Cardiac muscle cell (in vitro differentiated cells and primary cell): ENCODE results near the gene CSPG4. TPM values are rescaled to one million over a fixed set of nuclear protein-coding genes. Genes with fewer than 3 reads are reported as not detected.
"Not testable (repeated sequence)": the region's sequence is repeated elsewhere in the genome, so short reads cannot be mapped to it uniquely, and the experiment has no call there.

Source experiments
- DNase-seq, 2 donors: peaks; one replicate each; pipeline versions ENCODE4 v3.0.0 to v3.0.0-alpha.2; 2010 to 2017; ENCODE audit warnings: low read depth in 1 of 2, low spot score in 1 of 2
- H3K27ac ChIP-seq: fragments of 200-600 bp; sonication (generic); 2 replicates; pipeline ENCODE4 v1.5.1; 2016
- H3K27me3 ChIP-seq: fragments of 200-600 bp; sonication (generic); 2 replicates; pipeline ENCODE4 v1.6.0; 2016; ENCODE audit warnings: control low read depth
- H3K36me3 ChIP-seq: fragments of 200-600 bp; sonication (generic); 2 replicates; pipeline ENCODE4 v1.5.1; 2016; ENCODE audit warnings: control low read depth
- H3K4me1 ChIP-seq: fragments of 200-600 bp; sonication (generic); 2 replicates; pipeline ENCODE4 v1.8.1; 2017; ENCODE audit warnings: low read depth, mild to moderate bottlenecking, mixed run types
- H3K4me3 ChIP-seq: fragments of 200-600 bp; sonication (generic); 2 replicates; pipeline ENCODE4 v1.5.1; 2016; ENCODE audit warnings: mild to moderate bottlenecking
- H3K9me3 ChIP-seq: fragments of 200-600 bp; sonication (generic); 2 replicates; pipeline ENCODE4 v1.5.1; 2017; ENCODE audit warnings: low read depth, mild to moderate bottlenecking, control low read depth
- polyA plus RNA-seq: library from polyadenylated mRNA; unstranded; fragments of >200 nt; fragmentation: Nextera tagmentation; extraction: Ambion mirVana; gene quantifications from 2 replicates; pipeline ENCODE4 v1.2.1, GENCODE V29; 2016
- total RNA-seq: library from RNA; depleted of rRNA; stranded (reverse); fragments of >200 nt; gene quantifications from 2 replicates; pipeline ENCODE4 v1.2.3, GENCODE V29; 2016
- TF ChIP-seq, protein P1 (sequence below): IDR thresholded peaks from 2 replicates; pipeline ENCODE4 v1.5.1; 2012; ENCODE audit warnings: low read depth, mild to moderate bottlenecking, low read length

CSPG4 gene
- total and polyA plus RNA-seq, 2 experiments from 2014 or later: 7.1 to 30.6 TPM

DNA sequence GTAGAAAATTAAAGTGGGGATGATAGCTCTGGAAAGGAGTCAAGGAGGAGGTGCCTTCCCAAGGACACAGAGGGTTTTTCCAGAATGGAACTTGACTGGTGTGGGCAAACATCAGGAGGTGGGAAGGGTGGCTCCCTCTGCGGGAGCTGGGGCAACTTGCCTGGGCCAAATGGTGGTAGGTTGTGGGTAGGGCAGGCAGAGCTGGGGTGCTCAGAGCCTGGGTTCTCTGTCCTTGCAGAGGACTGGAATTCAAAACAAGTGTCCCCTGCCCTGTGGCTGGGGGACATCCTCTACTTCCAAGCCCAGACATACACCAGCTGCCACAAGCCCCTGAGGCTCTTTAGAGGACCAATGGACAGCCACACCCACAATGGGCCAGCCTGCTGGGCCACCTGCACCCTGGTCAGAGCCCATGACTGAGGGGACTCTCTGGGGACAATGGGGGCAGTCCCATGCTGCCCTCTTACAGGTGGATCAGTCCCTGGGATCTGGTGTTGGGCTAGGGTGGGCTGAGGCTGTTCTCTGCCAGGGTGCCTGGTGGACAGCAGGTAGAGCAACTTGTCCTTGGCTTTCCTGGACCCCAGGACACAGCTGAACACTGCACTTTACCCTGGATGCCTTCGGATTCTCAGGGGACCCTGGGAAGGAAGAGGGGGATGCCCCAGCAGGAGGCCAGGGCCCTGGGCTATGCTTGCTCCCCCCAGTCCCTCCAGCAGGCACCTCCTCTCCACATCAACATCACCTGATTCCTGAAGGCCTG lies 38.6 kb upstream of the CSPG4 start:
- H3K36me3 ChIP-seq: no peaks in the 10 kb centered on the region
- no peak overlapping the region for H3K4me3 ChIP-seq
- no peak for DNase-seq
- no peaks in the 10 kb centered on the region for H3K4me1 ChIP-seq
- H3K9me3 ChIP-seq: no peaks in the 10 kb centered on the region
- TF ChIP-seq, protein P1, sequence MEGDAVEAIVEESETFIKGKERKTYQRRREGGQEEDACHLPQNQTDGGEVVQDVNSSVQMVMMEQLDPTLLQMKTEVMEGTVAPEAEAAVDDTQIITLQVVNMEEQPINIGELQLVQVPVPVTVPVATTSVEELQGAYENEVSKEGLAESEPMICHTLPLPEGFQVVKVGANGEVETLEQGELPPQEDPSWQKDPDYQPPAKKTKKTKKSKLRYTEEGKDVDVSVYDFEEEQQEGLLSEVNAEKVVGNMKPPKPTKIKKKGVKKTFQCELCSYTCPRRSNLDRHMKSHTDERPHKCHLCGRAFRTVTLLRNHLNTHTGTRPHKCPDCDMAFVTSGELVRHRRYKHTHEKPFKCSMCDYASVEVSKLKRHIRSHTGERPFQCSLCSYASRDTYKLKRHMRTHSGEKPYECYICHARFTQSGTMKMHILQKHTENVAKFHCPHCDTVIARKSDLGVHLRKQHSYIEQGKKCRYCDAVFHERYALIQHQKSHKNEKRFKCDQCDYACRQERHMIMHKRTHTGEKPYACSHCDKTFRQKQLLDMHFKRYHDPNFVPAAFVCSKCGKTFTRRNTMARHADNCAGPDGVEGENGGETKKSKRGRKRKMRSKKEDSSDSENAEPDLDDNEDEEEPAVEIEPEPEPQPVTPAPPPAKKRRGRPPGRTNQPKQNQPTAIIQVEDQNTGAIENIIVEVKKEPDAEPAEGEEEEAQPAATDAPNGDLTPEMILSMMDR: no peak
- H3K27ac ChIP-seq: no peak overlapping the region
- no peaks in the 10 kb centered on the region for H3K27me3 ChIP-seq

DNA sequence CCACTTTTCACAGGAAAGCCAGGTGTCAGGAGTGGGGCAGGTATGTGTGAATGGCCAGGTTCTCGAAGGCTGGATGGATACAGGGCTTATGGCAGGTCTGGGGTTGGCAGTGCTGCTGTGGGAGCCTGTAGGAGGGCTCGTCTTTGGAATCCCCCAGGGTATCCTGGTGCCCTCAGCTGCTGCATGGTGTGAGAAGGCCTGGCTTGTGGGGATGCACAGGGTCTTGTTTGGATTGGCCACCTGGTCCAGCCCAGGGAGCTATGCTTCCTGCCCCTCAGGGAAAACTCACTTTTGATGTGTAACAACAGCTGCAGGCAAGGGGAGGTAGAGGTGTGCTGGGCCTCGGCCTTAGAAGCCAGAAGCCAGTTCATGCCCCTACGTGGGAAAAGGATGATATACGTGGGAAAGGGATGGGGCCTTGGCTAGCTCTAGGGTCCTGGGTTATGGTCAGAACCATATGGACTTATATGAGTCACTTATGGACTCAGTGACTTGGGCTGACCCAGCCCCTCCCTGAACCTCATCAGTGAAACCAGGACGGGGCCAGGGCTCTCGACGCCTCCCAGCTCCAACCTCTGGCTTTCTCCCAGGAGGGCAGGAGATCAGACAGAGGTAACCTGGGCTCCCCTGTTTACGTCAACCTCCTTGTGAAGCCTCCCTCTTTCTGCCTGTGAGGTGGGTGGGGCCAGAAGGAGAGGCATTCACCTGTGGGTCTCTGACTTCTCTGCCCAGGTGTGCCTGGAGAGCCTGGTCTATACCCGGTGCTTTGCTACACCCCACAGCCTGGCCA lies 37.8 kb upstream of the CSPG4 start:
- Histone ChIP-seq H3K4me1 (no peaks in the 10 kb centered on the region), H3K27ac (no peak overlapping the region), H3K4me3 (no peak overlapping the region), H3K9me3 (no peaks in the 10 kb centered on the region), H3K27me3 (no peaks in the 10 kb centered on the region), H3K36me3 (no peaks in the 10 kb centered on the region)
- DNase-seq: no peak
- TF ChIP-seq, protein P1: no peak

DNA sequence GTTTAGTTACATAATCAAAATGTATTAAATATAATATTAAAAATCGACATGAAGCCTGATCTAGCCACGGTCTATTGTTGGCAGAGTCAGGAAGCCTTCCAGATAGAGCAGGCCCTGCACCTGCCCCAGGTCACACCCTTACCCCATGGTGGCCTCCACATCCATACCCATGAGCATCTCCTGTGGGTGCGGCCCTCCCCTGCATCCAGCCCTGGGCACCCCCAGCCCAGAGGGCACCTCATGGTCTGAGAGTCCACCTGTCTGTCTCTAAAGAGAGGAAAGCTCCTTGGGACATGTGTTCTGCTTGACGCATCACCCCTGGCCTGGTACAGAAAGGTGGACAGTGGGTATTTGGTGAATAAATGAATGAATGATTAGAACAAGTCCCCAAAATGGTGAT lies 37.2 kb upstream of the CSPG4 start:
- Histone ChIP-seq H3K4me3 (no peak overlapping the region), H3K27me3 (no peaks in the 10 kb centered on the region), H3K36me3 (no peaks in the 10 kb centered on the region), H3K4me1 (no peaks in the 10 kb centered on the region), H3K9me3 (no peaks in the 10 kb centered on the region), H3K27ac (no peak overlapping the region)
- no peak for DNase-seq
- TF ChIP-seq, protein P1: no peak

DNA sequence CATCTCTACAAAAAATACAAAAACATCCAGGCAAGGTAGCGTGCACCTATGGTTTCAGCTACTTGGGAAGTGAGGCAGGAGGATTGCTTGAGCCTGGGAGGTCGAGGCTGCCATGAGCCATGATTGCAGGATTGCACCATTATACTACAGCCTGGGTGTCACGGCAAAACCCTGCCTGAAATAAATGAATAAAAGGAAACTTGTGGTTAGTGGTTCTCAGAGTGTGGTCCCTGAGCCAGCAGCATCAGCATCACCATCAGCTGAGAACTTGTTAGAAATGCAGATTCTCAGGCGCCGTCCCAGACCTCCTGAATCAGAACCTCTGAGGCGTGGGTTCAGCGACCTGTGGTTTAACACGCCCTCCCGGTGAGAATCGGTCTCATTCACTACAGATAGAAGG lies 36.2 kb upstream of the CSPG4 start:
- H3K27ac ChIP-seq, H3K4me1 ChIP-seq, H3K9me3 ChIP-seq, DNase-seq, H3K4me3 ChIP-seq, H3K27me3 ChIP-seq, H3K36me3 ChIP-seq: not testable (repeated sequence)

DNA sequence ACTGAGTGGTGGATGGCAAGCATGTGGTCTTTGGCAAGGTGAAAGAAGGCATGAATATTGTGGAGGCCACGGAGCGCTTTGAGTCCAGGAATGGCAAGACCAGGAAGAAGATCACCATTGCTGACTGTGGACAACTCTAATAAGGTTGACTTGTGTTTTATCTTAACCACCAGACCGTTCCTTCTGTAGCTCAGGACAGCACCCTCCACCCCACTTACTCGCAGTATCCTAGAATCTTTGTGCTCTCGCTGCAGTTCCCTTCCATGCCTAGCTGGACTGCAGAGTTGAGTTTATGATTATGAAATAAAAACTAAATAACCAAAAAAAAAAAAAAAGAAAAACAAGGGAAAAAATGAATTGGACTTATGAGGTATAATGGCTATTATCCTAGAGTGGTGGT lies 34.5 kb upstream of the CSPG4 start:
- DNase-seq: not testable (repeated sequence)

DNA sequence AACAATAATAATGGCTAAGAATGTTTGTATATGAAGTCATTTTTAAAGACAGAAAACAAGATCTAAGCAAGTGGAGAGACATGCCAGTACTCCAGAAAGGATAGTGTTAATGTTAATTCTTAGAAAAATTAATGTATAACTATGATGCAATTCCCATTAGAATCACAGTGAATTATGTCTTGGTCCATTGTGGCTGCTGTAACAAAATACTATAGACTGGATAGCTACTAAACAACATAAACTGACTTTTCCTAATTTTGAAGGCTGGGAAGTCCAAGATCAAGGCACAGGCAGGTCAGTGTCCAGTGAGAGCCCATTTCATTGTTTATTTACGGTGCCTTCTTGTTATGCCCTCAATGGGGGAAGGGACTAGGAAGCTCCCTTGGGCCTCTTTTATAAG lies 32.7 kb upstream of the CSPG4 start:
- peaks cover under 1% of the 10 kb centered on the region for H3K27me3 ChIP-seq
- H3K36me3 ChIP-seq: no peaks in the 10 kb centered on the region
- H3K27ac ChIP-seq: no peak overlapping the region
- no peak overlapping the region for H3K4me3 ChIP-seq
- no peak for DNase-seq
- H3K4me1 ChIP-seq: no peaks in the 10 kb centered on the region
- TF ChIP-seq, protein P1: no peak
- no peaks in the 10 kb centered on the region for H3K9me3 ChIP-seq

More for the DNA sequence above, 34.5 kb upstream of the CSPG4 start:
- H3K27ac ChIP-seq, H3K4me1 ChIP-seq, H3K27me3 ChIP-seq, H3K4me3 ChIP-seq, H3K36me3 ChIP-seq, H3K9me3 ChIP-seq: not testable (repeated sequence)

DNA sequence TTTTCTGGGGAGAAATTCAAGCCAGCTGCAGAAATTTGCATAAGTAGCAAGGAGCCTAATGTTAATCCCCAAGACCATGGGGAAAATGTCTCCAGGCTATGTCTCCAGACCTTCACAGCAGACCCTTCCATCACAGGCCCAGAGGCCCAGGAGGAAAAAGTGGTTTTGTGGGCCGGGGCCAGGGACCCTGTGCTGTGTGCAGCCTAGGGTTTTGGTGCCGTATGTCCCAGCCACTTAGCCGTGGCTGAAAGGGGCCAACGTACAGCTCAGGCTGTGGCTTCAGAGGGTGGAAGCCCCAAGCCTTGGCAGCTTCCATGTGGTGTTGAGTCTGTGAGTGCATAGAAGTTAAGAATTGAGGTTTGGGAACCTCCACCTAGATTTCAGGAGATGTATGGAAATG lies 29.7 kb upstream of the CSPG4 start:
- not testable (repeated sequence) for H3K36me3 ChIP-seq, H3K4me1 ChIP-seq, DNase-seq, H3K9me3 ChIP-seq, H3K27ac ChIP-seq, H3K4me3 ChIP-seq
- H3K27me3 ChIP-seq: peaks cover 12% of the 10 kb centered on the region
